Retinal pigment epithelial cell (primary cell): ENCODE results near the gene SEC22A.
A peak's percentile ranks its signal among the peaks of the same experiment; 100 is the strongest.

ENCODE experiments used
- DNase-seq: peaks from one replicate; pipeline ENCODE4 v3.0.0-alpha.2; 2010; ENCODE audit warnings: low read depth
- H3K4me3 ChIP-seq: 2 replicates; pipeline ENCODE4 v1.5.1; 2011; ENCODE audit warnings: mild to moderate bottlenecking, low read length, control low read depth, moderate library complexity
- CTCF ChIP-seq: conservative IDR thresholded peaks from 2 replicates; pipeline ENCODE4 v1.5.1; 2011; ENCODE audit warnings: low read depth, low read length, control low read depth, inconsistent platforms

The SEC22A gene

GRCh38 chr3:123201557-123202427 lies at the start of gene SEC22A:
TSS of gene SEC22A (plus strand) at chr3:123201943. CDS start at chr3:123209218, 7,275 bp downstream.
- no peak for TF ChIP-seq CTCF
- H3K4me3 ChIP-seq: peak within 1 kb of the TSS; percentile 98
- DNase-seq: peak; percentile 88

- no peak for TF ChIP-seq CTCF
- no peak for DNase-seq
- H3K4me3 ChIP-seq: no peak overlapping the region
Observed at GRCh38 chr3:123152687-123153086, 49.1 kb upstream of the SEC22A start.

GRCh38 chr3:123153125-123154019 lies 48.4 kb upstream of the SEC22A start:
- no peak for DNase-seq
- TF ChIP-seq CTCF: no peak
- no peak overlapping the region for H3K4me3 ChIP-seq

- H3K4me3 ChIP-seq: no peak overlapping the region
- DNase-seq: no peak
- TF ChIP-seq CTCF: no peak
Observed at GRCh38 chr3:123154020-123154985, 47.4 kb upstream of the SEC22A start.

- H3K4me3 ChIP-seq: no peak overlapping the region
- peak; percentile 20 for DNase-seq
- no peak for TF ChIP-seq CTCF
Observed at GRCh38 chr3:123155471-123156011, 46.2 kb upstream of the SEC22A start.
